HG03442 (cell line): ENCODE measurements around the gene CA11.
A peak's percentile ranks its signal among the peaks of the same experiment; 100 is the strongest.
"Not testable (repeated sequence)": the region's sequence is repeated elsewhere in the genome, so short reads cannot be mapped to it uniquely, and the experiment has no call there.

Source experiments
- ATAC-seq: cut with Tn5 transposase; IDR thresholded peaks from one replicate; pipeline ENCODE4 v1.9.1; 2021; ENCODE audit warnings: mild to moderate bottlenecking, moderate library complexity; ENCODE audit not compliant: unreplicated experiment

Gene CA11

DNA sequence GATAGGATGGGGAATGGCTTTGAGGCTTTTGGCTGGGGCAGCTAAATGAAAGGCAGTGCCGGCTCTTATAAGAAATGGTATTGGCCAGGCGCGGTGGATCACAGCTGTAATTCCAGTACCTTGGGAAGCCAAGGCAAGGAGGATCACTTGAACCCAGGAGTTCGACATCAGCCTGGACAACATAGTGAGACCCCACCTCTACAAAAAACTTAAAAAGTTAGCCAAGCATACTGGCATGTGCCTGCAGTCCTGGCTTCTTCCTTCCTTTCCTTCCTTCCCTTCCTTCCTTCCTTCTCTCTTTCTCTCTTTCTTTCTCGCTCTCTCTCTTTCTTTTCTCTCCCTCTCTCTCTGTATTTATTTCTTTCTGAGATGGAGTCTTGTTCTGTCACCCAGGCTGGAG is 3.1 kb downstream of the CA11 start:
- ATAC-seq = no peak

DNA sequence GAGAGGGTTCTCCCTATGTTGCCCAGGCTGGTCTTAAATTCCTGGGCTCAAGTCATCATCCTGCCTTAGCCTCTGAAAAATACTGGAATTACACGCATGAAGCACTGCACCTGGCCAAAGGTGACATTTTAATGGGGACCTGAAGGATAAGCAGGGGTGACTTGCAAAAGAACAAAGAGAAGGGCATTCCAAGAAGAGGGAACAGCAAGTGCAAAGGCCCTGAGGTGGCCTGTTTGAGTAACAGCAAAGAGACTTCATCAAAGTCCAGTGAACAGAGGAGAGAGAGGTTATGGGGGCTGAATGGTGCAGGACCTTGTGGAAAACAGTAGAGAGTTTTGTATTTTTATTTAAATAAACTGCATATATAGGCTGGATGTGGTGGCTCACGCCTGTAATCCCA is 4.1 kb downstream of the CA11 start:
- no peak for ATAC-seq

DNA sequence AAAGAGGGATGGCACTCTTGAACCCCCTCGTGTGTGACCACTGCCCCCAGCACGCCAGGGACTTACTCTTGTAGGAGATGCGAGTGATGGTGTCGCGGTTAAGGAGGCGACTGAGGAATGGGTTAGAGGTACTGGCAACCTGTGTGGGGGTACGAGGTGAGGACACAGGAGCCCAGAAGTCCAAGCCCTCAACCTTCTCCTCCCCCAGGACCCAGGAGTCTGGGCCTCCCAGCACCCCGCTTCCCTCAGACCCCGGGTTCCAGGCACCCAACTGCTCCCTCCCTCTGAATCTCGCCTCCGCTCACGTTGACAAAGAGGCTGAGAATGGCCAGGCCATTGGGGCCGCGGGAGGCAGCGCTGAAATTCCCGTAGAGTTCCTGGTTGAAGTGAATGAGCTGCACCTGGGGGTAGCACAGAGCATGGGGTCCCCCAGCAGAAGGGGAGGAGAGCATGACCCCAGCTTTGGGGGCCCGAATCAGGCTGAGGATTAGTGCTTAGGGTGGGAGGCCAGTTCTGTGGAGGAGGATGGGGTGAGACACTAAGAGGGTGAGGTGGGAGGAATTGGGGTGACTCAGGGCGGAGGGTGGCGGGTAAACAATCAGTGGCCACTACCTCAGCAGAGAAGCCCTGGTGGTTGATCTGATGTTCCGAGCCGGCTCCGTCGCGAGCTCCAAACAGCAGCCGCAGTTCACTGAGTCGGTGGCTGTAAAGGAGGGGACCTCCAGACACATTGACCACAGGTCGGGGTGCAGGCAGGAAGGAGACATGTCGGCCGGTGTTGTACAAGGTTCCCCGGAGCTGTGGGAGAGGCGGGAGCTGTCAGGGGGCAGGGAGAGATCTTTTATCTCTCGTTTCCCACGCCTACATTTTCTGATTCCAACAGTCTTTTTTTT is 6.3 kb downstream of the CA11 start:
- no peak for ATAC-seq

DNA sequence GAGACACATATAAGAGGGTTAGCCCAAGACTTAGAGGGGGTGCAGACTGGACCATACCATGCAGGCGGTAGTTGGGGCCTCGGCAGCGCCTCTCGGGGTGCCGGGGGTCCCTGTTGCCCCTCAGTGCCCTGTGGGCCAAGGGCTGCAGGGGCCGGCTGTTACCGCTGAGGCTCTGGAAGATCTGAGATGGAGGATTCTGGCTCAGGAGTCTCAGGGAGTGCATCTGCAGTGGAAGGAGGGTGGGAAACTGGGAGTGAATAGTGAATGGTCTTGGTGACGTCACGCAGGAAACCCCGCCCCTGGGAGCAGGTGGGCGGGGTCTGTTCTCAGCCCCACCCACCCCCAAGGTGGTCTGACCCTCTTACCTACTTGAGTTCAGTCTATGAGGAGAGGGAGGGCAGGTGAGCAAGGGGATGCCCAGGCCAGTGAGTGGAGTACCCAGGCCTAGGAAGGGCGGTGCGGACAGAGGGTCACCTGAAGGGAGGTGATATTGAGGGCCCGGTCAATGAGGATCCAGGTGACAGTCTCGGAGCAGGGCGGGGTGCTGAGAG is 7.1 kb downstream of the CA11 start:
- no peak for ATAC-seq

DNA sequence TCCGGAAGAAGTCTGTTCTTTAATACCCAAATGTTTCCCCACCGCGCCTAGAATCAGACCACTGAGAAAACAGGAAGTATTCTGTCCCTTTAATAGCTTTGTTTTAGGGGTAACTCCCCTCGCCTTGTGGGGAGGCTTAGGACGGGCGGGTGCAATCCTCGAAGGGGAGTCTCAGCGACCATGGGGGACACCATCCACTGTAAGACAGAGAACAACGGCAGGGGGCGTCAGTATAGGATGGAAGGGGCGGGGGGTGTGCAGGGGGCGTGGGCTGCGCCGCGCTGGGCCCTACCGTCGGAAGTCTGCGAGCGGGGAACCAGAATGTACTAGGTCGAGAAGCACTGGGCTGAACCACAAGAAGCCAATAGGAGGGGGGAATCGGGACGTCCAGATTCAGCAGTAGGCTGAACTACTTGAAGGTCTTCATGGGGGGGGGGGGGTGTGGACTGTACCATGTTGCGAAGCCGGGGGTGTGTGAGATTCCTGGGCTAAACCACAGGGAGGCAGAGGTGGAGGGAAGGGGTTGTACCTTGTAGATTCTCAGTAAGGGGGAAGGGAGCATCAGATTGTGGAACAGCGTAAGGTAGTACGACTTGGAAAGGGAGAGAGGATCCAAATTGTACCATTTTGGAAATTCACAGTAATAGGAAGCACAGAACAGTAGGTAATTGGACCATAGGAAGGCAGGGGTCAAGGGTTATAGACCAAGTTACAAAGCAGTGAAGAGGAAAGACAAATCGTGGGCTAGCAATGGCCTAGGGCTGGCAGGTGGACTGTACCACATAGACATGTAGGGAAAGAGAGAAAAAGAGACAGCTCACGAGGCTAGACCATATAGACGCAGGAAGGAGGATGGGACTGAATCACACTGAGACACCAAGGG is 7.8 kb downstream of the CA11 start:
- ATAC-seq = peak; percentile 8

DNA sequence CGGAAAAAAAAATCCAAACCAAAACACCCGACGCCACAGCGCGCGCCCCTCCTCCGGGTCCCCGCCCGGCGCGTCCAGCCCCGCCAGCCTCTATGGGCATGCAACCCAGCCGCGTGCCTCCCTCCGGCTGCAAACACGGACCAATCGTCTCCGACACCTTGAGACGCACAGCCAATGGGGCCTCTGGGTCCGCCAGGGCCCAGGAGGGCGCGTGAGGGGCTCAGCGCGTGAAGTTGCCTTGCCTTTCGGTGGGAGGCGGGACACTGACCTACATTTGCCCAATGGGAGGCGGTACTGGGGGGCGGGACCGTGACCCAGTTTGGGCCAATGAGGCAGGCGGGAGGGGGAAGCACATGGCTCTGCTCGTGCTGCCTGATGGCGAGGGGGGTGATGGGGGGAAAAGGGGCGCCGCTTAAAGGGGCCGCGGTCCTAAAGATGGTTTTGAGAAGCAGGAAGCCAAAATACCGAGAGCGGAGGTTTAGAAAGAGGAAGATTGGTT is 8.5 kb downstream of the CA11 start:
- ATAC-seq = peak; percentile 73

DNA sequence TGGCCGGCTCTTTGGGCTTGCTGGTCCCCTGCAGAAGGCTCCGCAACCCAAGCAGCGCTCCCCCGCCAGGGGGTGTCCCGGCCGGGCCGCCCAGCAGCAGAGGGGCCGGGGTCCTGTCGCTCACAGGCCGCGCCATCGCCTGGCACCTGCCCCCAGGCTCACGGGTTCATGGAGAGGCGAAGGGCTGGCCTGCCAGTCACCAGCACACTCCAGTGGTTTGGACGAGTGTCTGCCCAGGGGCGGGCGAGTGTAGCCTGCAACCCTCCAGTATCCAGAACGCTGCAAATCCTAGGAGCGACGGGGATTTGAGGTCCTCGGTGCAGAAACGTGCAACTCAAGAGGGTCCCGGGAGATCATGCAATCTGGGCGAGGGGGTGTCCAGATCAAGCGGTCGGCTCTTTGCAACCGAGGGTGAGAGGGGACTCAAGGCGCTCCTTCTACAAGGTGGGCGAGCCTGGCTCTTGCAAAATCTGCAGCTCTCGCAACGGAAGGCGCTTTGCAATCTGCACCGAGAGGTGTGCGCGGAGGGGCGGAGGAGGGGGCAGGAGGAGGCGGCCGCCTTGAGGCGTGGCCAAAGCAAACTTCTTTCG is 9.0 kb downstream of the CA11 start, which contains the start of gene DBP:
TSS of gene DBP (minus strand) at position 521 of the 590 bp plus-strand sequence. CDS start at position 136, 385 bp downstream.
- no peak for ATAC-seq

DNA sequence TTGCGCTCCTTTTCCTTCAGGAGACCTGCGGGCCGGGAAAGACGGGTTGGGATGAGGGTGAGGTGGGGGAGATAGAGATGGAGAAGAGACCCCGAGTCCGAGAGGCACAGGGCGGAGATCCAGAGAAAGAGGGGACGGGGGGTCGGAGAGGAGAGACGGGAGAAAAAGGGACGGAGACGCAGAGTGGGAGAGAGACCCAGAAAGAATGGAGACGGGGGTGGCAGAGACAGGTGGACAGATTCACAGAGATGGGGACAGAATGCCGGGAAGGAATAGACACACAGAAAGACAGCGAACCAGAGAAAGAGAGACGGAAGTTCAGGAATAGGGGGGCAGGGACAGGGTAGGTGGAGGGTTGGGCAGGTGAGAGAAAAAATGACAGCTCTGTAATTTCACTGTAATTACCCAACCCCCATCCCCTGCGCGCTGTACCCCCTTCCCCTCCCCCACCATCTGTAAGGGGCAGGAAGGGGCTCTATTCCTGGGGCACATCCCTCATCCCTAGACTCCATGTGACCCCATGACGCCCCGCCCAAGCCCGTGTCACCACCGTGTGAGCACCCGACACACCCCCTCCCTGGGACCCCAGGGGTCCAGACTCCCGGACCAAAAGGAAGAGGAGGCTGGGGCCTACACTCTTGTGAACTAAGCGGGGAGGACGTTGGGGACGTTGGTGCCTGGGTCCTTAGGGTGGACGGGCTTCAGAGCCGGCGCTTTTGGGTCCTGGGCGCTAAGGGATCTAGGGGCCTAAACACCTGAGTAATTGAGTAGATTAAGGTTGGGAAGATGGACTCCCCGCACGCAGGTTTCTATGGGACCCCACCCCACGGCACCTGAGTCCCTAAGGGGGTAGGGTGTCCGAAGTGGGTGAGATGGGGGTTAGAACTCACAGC is 9.8 kb downstream of the CA11 start:
- no peak for ATAC-seq

DNA sequence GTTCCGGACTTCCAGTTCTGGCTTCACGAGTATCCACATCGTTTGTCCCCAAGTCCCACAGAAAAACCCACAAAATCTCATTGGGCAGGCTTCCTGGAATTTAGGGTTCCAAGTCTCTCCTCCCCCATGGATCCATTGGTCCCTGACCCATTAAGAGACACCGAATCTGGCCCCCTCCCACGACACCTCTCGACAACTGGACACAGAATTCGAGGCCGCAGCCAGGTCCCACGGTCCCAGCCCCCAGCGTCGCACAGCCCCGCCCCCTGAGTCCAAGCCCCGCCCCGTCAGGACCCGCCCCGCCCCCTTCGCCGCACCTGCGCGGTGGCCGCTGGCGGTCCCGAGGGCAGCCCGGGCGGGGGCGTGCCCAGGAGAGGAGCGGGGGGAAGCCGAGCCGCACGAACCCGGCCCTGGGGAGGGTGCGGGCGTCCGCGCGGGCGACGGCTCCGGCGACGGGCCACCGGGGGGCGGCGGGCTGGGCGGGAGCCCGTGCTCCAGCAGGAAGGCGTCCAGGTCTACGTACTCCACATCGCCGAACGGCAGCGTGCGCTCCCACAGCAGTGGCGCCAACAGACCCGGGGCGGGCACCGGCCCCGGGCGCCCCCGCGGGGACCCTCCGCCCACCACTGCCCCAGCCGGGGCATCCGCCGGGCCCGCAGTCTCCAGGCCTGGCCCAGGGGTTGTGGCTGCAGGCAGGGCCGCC is 10.6 kb downstream of the CA11 start:
- no peak for ATAC-seq

DNA sequence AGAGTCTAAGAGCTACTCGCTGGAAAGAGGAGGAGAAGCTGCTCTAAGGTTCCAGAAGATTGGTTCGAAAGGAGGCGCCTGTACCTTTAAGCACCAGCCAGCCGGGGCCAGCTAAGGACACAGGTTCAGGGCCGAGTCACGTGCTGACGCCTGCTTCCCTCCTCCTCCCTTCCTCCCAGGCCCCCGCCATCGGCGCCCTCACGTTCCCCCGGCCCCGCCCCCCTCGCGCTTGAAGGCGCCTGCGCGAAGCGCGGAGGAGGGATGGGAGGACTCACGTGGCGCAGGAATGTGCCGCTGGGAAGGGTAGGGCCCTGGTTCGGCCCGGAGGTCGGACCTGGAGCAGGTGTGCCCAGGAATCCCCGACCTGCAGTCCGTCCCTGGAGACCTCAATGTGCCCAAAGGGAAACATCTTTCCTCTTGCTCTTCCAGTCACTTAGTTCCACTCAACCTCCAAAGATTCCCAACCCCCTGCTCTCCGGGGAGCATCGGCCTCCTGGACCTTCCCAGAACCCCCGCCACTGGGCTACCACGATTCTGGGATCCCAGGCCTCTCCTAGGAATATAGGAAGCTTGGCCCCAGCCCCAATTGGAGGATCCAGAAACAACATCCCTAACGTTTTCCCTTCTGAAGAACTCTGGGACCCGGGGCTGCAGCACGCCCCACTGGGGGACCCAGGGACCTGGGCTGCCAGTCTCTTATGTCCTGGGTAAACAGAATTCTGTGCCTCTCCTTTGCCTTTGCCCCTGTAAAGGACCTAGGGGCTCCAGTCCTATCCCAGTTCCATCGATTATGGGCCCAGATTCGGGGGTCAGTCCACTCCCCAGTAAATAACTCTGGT is 11.3 kb downstream of the CA11 start:
- peak; percentile 27 for ATAC-seq

DNA sequence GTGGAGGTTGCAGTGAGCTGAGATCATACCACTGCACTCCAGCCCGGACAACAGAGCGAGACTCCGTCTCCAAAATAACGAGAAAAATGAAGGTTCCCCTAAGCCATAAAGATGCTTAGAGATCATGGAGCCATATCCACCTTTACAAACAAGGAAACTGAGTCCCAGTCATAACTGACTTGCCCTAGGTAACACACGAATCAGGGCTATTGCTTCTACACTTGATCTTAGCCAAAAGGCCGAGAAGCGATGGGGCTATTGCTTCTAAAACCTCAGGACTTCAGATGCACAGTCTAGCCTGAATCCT is 12.0 kb downstream of the CA11 start:
- ATAC-seq = no peak

DNA sequence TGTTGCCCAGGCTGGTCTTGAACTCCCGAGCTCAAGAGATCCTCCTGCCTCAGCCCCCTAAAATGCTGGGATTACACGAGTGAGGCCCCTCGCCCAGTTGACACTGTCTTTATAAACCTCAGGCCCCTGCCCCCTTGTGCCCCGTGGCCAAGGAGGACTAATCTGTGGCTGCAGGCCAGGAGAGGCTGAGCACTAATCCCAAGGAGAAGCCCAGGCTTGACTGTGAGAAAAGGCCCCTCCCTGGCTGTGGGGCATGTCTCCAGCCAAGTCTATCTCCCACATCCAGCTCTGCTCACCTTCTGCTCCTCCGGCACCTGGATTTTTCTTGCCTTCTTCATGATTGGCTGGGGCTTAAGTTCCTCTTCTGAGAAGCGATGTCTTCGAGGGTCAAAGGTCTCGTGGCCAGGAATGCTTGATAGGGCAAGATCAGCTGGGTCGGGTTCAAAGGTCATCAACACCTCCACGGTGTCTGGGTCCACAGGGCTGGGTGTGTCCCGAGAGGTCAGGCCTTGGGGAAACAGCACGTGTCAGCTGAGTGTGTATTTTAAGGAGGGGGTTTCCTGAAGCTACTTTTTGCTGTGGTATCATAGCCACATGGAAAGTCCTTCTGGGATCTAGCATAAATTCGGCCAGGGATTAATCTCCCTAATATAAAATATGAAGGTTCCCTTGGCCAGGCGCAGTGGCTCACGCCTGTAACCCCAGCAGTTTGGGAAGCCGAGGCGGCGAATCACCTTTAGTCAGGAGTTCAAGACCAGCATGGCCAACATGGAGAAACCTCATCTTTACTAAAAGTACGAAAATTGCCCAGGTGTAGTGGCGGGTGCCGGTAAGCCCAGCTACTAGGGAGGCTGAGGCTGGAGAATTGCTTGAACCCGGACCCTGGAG is 12.6 kb downstream of the CA11 start:
- no peak for ATAC-seq

DNA sequence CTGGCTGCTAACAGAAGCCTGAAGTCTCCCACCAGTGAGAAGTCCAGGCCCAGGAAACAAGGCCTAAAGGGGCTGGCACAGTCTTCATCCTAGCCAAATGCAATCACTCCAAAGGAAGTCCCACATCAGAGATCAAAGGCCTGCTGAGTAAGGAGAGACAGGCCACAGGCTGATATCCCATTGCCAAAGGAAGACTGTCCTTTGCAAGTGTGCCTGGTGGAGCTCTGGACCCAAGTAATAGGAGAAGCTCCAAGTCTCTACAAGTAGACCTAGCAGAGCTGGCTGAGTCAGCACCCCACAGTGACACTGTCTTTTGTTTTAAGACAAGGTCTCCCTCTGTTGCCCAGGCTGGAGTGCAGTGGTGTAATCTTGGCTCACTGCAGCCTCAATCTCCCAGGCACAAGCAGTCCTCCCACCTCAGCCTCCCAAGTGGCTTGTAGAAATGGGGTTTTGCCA is 13.3 kb downstream of the CA11 start:
- ATAC-seq = no peak

DNA sequence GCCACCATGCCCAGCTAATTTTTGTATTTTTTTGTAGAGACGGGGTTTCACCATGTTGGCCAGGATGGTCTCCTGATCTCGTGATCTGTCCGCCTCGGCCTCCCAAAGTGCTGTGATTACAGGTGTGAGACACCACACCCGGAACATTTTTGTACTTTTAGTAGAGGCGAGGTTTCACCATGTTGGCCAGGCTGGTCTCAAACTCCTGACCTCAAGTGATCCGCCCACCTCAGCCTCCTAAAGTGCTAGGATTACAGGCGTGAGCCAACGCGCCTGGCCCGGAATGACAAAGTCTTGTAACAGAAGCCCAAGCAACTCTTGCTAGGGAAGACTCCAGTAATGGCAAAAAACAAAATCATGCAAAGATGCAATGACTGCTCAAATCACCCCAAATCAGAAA is 13.7 kb downstream of the CA11 start:
- ATAC-seq = not testable (repeated sequence)

DNA sequence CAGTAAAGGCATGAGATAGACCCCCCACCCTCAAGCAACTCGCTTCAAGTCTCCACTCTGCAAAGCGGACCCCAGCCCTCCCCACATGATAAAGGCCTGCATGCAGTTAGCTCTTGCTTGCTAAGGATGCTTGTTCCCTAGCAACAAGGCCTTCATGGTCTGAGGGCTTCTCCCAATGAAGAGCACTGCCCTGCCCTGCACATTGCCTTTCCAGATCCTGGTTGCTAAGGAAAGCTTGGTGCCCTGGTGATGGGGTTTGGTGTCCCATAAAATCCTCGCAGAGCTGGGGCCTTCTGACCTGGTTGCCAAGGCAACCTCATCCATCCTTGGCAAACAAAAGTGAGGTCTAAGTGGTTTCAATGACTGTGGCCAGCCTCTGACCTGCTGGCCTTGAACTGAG is 14.8 kb downstream of the CA11 start:
- ATAC-seq = no peak

DNA sequence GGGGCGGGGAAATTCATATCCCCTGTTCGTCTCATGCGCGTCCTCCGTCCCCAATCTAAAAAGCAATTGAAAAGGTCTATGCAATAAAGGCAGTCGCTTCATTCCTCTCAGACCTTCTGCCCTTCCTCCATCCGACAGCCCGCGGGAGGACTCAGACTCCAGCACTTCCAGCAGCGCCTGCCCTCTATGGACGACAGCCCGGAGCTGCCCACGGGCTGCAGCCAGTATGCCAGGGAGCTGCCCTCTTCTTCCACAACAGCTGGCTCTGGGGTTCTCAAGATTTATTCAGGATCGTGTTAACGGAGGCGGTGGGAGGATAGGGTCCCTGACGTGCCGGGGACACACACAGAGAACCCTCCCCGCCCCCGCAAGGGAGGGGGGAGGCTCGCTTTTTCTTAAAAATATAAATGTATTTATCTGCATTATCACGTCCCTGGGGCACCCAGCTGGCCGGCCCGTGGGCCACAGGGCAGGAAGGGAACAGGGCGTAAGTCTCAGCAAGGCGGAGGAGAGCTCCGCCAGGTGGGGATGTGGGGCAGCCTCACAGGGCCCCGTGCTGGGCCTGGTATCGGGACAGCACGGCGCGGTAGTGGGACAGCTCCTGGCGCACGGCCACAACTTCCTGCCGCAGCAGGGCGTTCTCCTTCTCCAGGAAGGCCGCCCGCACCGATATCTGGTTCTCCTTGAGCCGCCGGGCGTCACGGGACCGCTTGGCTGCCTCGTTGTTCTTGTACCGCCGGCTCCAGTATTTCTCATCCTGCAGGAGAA is 15.5 kb downstream of the CA11 start:
- ATAC-seq = no peak
